Keratinocyte (primary cell): ENCODE measurements around the gene BABAM2. TPM values are rescaled to one million over a fixed set of nuclear protein-coding genes. Genes with fewer than 3 reads are reported as not detected.

Experiments
- DNase-seq: peaks from one replicate; pipeline ENCODE4 v3.0.0-alpha.2; 2011; ENCODE audit warnings: low read depth, missing footprints, low spot score
- FAIRE-seq: peaks from 2 replicates; lab custom pipeline; 2011; peaks lifted over from hg19 to GRCh38; lab: Jason Lieb, UNC
- H2AFZ ChIP-seq: 2 replicates; pipeline ENCODE4 v1.6.0; 2012; ENCODE audit warnings: low read length, control low read depth, inconsistent platforms; ENCODE audit not compliant: control insufficient read depth
- H3K27ac ChIP-seq: 2 replicates; pipeline ENCODE4 v1.5.1; 2011; ENCODE audit warnings: low read length; ENCODE audit not compliant: control insufficient read depth, insufficient read depth
- H3K27me3 ChIP-seq: 3 replicates; pipeline ENCODE4 v1.6.0; 2011; ENCODE audit warnings: low read length; ENCODE audit not compliant: control insufficient read depth, insufficient read depth; ENCODE audit errors: extremely low read depth
- H3K36me3 ChIP-seq, 2 experiments: 2 replicates in 1 of 2; 3 replicates in 1 of 2; pipeline ENCODE4 v1.5.1; 2011; ENCODE audit warnings: low read length in 2 of 2, mild to moderate bottlenecking in 1 of 2; ENCODE audit not compliant: control insufficient read depth in 2 of 2, insufficient read depth in 2 of 2; ENCODE audit errors: extremely low read depth in 1 of 2
- H3K4me1 ChIP-seq: 3 replicates; pipeline ENCODE4 v1.5.1; 2011; ENCODE audit warnings: low read length; ENCODE audit not compliant: control insufficient read depth, insufficient read depth; ENCODE audit errors: extremely low read depth
- H3K4me2 ChIP-seq: 3 replicates; pipeline ENCODE4 v1.6.0; 2011; ENCODE audit warnings: low read depth, low read length; ENCODE audit not compliant: control insufficient read depth, insufficient read depth; ENCODE audit errors: extremely low read depth
- H3K4me3 ChIP-seq, 3 experiments: fragments of 200-600 bp in 1 of 3; sonication (generic) in 1 of 3; 2 replicates in 2 of 3; 3 replicates in 1 of 3; pipeline ENCODE4 v1.5.1; 2011 to 2016; ENCODE audit warnings: low read length in 3 of 3, mild to moderate bottlenecking in 3 of 3, control low read depth in 2 of 3, inconsistent platforms in 1 of 3, low read depth in 1 of 3, mixed read lengths in 1 of 3, mixed run types in 1 of 3, moderate library complexity in 1 of 3; ENCODE audit not compliant: control insufficient read depth in 2 of 3, insufficient read depth in 2 of 3; ENCODE audit errors: extremely low read depth in 1 of 3
- H3K79me2 ChIP-seq: 2 replicates; pipeline ENCODE4 v1.6.0; 2012; ENCODE audit warnings: low read length; ENCODE audit not compliant: control insufficient read depth, insufficient read depth
- H3K9ac ChIP-seq: 3 replicates; pipeline ENCODE4 v1.6.0; 2011; ENCODE audit warnings: low read length; ENCODE audit not compliant: control insufficient read depth, insufficient read depth; ENCODE audit errors: extremely low read depth
- H3K9me1 ChIP-seq: 3 replicates; pipeline ENCODE4 v1.6.0; 2011; ENCODE audit warnings: low read length; ENCODE audit not compliant: control insufficient read depth, insufficient read depth; ENCODE audit errors: extremely low read depth
- H3K9me3 ChIP-seq: 2 replicates; pipeline ENCODE4 v1.5.1; 2012; ENCODE audit warnings: low read depth, low read length; ENCODE audit not compliant: control insufficient read depth
- H4K20me1 ChIP-seq: 3 replicates; pipeline ENCODE4 v1.6.0; 2011; ENCODE audit warnings: low read length; ENCODE audit not compliant: control insufficient read depth, insufficient read depth; ENCODE audit errors: extremely low read depth
- EZH2 ChIP-seq: IDR thresholded peaks from one replicate; pipeline ENCODE4 v1.6.1; 2012; ENCODE audit warnings: inconsistent platforms, mild to moderate bottlenecking, low read length, moderate library complexity
- dilution Hi-C: fragments of 300-500 bp; cut with MboI; formaldehyde crosslinking; loops from one replicate; pipeline ENCODE4 v1.7.0; 2020; ENCODE audit warnings: low sequenced_read_pairs; ENCODE audit not compliant: extremely low pct_ligation_motif_present
- polyA plus RNA-seq, 5 experiments: library from polyadenylated mRNA; depleted of rRNA in 3 of 5; stranded (reverse) in 3 of 5; stranded (forward) in 1 of 5; unstranded in 1 of 5; fragments of >200 nt; gene quantifications; 1 replicate in 1 of 5; 2 replicates in 3 of 5; 3 replicates in 1 of 5; pipeline versions ENCODE4 v1.2.1 to v1.2.3, GENCODE V29; 2011 to 2012; ENCODE audit warnings: missing spikeins in 2 of 5, low read depth in 1 of 5, low replicate concordance in 1 of 5
- TF ChIP-seq, protein P1 (sequence below), 3 experiments: IDR thresholded peaks in 1 of 3; conservative IDR thresholded peaks in 1 of 3; optimal IDR thresholded peaks in 1 of 3; 2 replicates in 2 of 3; 3 replicates in 1 of 3; pipeline versions ENCODE3 to v1.5.1; 2011; ENCODE audit warnings: low read length in 3 of 3, mild to moderate bottlenecking in 3 of 3, moderate library complexity in 2 of 3, control low read depth in 1 of 3, inconsistent platforms in 1 of 3; ENCODE audit not compliant: insufficient read depth in 2 of 3; ENCODE audit errors: extremely low read depth in 1 of 3

BABAM2 gene
- polyA plus RNA-seq, 1 donor (not counting 4 experiments of a cell fraction or from before 2014, with no cell fraction given): 29.8 TPM

DNA sequence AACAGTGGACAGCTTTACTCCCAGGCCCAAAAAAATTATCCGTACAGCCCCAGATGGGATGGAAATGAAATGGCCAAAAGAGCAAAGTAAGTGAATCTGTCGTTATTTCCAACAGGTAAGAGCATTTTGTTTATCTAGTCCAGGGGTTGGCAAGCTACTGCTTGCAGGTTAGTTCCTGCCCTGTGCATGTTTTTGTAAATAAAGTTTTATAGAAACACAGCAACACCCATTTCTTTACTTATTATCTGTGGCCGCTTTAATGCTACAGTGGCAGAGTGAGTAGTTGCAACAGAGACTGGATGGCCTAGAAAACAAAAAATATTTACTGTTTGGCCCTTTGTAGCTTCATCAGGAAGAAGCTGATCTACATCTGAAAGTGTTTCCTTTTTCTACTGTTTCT lies 407.9 kb downstream of the BABAM2 start:
- no peak overlapping the region for H3K27ac ChIP-seq
- dilution Hi-C loops: no loop called here
- no peak for FAIRE-seq

GRCh38 chr2:28300485-28301341 lies 410.2 kb downstream of the BABAM2 start:
- H3K4me2 ChIP-seq: no peak overlapping the region
- H3K4me3 ChIP-seq: no peak overlapping the region

More for the DNA sequence above, 407.9 kb downstream of the BABAM2 start:
- Histone ChIP-seq H3K9me1 (no peaks in the 10 kb centered on the region), H3K4me3 (no peak overlapping the region), H3K4me2 (no peak overlapping the region), H2AFZ (no peak overlapping the region), H3K79me2 (no peaks in the 10 kb centered on the region), H3K9ac (no peak overlapping the region), H4K20me1 (no peaks in the 10 kb centered on the region), H3K9me3 (no peaks in the 10 kb centered on the region), H3K27me3 (no peaks in the 10 kb centered on the region), H3K4me1 (peaks cover 24% of the 10 kb centered on the region), H3K36me3 (peaks cover 0 to 5% of the 10 kb centered on the region in 2 experiments)
- TF ChIP-seq EZH2: no peak
- TF ChIP-seq, protein P1, sequence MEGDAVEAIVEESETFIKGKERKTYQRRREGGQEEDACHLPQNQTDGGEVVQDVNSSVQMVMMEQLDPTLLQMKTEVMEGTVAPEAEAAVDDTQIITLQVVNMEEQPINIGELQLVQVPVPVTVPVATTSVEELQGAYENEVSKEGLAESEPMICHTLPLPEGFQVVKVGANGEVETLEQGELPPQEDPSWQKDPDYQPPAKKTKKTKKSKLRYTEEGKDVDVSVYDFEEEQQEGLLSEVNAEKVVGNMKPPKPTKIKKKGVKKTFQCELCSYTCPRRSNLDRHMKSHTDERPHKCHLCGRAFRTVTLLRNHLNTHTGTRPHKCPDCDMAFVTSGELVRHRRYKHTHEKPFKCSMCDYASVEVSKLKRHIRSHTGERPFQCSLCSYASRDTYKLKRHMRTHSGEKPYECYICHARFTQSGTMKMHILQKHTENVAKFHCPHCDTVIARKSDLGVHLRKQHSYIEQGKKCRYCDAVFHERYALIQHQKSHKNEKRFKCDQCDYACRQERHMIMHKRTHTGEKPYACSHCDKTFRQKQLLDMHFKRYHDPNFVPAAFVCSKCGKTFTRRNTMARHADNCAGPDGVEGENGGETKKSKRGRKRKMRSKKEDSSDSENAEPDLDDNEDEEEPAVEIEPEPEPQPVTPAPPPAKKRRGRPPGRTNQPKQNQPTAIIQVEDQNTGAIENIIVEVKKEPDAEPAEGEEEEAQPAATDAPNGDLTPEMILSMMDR (optimal IDR thresholded peaks at IDR 0.05 in 1 of 3, IDR thresholded peaks at IDR 0.05 in 1 of 3, conservative IDR thresholded peaks at IDR 0.05 in 1 of 3; ENCODE audit: extremely low read depth in 1 of 3, insufficient read depth in 2 of 3, low read length in 3 of 3): no peak
- no peak for DNase-seq

More at GRCh38 chr2:28300485-28301341, 410.2 kb downstream of the BABAM2 start:
- TF ChIP-seq, protein P1 (optimal IDR thresholded peaks at IDR 0.05 in 1 of 3, IDR thresholded peaks at IDR 0.05 in 1 of 3, conservative IDR thresholded peaks at IDR 0.05 in 1 of 3; ENCODE audit: extremely low read depth in 1 of 3, insufficient read depth in 2 of 3, low read length in 3 of 3): no peak
- TF ChIP-seq EZH2: no peak
- Histone ChIP-seq H2AFZ (no peak overlapping the region), H3K9me1 (no peaks in the 10 kb centered on the region), H3K9ac (no peak overlapping the region), H3K4me1 (peaks cover 9% of the 10 kb centered on the region), H3K79me2 (no peaks in the 10 kb centered on the region), H3K9me3 (peaks cover 2% of the 10 kb centered on the region), H3K36me3 (peaks cover 0 to 5% of the 10 kb centered on the region in 2 experiments), H3K27ac (no peak overlapping the region), H4K20me1 (no peaks in the 10 kb centered on the region), H3K27me3 (no peaks in the 10 kb centered on the region)
- DNase-seq (no peak), FAIRE-seq (no peak)
- dilution Hi-C loops: no loop called here
